ENCODE measurements around the gene SEPHS1.

- TF ChIP-seq FOXM1 (IDR thresholded peaks at IDR 0.05; ENCODE audit: low read depth): no peak
- no peak for TF ChIP-seq CTCF (IDR thresholded peaks at IDR 0.05)
- TF ChIP-seq RFX5 (IDR thresholded peaks at IDR 0.05; ENCODE audit: low read length): no peak
- no peak for TF ChIP-seq YY1 (IDR thresholded peaks at IDR 0.05; ENCODE audit: low read depth)
- TF ChIP-seq REST (IDR thresholded peaks at IDR 0.05; ENCODE audit: low read depth, low read length): no peak
- TF ChIP-seq GATA2 (CRISPR knock-in tag; IDR thresholded peaks at IDR 0.05): no peak
- no peak for TF ChIP-seq POLR2AphosphoS5 (IDR thresholded peaks at IDR 0.05; ENCODE audit: low read depth, low read length)
- TF ChIP-seq EZH2phosphoT487 (IDR thresholded peaks at IDR 0.05; ENCODE audit: borderline replicate concordance, low read depth): no peak
These were observed 24.4 kb upstream of the SEPHS1 start for GRCh38 chr10:13372524-13372923.

Measured in SK-N-SH (cell line).